Fibroblast of skin of left biceps (primary cell): Measurements from ENCODE around the gene PDLIM4.

ENCODE experiments used
- DNase-seq, 2 experiments: peaks; one replicate each; pipeline ENCODE4 v3.0.0-alpha.2; 2013; ENCODE audit warnings: low read depth in 2 of 2

PDLIM4 gene, protein sequence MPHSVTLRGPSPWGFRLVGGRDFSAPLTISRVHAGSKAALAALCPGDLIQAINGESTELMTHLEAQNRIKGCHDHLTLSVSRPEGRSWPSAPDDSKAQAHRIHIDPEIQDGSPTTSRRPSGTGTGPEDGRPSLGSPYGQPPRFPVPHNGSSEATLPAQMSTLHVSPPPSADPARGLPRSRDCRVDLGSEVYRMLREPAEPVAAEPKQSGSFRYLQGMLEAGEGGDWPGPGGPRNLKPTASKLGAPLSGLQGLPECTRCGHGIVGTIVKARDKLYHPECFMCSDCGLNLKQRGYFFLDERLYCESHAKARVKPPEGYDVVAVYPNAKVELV

DNA sequence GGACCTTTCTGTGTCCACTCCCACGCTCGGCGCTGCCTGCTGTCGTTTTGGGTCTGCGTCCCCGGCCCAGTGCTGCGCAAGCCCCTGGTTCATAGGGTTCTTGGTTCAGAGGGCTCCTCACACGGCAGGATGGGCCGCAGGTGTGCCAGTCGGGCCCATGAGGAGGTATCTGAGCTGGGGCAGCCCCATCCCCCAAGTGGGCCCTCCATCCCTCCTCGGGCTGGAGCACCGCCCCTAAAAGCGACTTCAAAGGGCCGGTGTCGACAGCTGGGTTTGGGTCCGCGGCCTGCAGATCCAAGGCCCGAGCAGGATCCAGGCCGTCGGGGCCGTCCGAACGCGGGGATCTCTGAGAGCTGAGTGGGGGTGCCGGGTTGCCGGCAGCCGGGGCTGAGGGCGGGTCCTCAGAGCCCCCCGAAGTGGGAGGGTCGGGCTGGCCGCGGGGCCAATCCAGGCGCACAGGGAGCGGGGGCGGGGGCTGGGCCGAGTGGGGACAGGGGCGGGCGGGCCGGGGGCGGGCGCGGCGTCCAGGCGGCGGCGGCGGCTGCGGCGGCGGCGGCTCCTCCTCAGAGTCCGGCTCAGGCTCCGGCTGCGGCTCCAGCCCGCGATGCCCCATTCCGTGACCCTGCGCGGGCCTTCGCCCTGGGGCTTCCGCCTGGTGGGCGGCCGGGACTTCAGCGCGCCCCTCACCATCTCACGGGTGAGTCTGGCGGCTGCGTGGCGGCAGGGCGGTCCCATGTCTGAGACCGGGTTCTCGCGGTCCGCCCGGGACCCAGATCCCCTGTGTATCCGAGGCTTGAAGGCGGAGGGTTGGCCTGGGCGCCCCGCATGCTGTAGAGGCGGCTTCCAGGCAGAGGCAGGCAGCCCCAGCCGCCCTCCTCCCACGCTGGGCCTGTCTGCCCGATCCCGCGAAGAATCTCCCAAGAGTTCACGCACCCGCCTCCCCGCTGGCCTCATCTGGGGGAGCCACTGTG is at the start of gene PDLIM4:
PDLIM4 (plus strand) TSS at position 566 of the 971 bp plus-strand sequence; CDS start at position 605, 39 bp downstream.
- peak; percentile 19 to 25 for DNase-seq

DNA sequence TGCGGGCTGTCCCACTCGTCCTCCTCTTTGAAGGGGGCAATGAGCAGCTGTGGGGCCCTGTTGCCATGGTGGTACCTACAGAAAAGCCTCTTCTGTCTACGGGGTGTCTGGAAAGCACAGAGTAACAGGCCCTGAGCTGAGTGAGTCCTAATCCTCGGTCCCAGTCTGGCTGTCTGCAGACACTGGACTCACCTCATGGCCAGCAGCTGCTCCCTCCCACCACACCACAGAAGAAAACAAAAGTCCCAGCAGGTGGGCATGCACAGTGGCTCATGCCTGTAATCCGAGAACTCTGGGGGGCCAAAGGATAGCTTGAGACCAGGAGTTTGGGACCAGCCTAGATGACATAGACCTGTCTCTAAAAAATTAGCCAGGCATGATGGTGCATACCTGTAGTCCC is 49.7 kb upstream of the PDLIM4 start:
- DNase-seq, result no peak

DNA sequence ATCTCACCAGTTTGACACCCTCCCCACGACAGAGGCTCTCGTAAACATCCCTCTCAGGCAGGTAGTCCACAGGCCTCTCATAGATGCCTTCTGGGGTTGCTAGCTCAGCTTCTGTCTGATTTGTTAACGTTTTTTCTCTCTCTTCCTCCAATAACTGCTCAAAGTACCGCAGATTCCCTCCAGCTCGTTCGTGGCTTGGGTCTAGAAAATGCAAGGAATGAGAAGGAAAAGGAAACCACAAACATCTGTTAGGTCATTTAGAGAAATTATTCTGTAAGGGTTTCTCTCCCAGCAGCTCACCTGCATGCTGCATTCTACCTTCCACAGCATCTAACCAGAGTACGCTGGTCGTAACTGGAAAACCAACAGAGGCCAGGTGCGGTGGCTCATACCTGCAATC is 48.4 kb upstream of the PDLIM4 start:
- DNase-seq, result no peak

DNA sequence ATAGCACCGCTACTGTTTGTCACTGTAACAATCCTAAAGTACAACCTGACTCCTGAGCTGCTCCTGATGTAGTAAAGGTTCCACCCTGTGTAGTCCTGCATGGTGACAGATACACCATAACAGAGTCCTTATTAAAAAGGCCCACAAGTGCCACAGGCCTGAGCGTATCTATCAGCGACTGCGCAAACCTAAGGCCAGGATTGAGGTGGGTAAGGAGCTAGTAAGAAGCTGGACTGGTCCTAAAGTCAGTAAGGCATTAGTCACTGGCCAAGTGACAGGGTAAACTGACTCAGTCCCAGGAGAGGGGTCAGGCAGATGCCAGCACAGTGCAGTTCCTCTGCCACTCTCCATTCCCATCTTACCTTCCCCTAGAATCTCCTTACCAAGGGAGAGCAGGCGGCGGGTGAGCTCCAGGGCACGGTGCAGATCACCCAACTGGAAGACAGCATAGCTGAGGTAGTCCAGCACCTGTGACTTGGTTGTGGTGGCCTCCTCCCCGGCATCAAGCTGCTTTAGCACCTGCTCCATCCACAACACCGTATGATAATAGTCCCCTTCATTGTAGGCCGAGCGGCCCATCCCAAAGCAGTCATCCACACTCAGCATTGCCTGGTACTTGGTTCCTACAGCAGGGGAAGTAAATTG is 47.5 kb upstream of the PDLIM4 start:
- no peak for DNase-seq

DNA sequence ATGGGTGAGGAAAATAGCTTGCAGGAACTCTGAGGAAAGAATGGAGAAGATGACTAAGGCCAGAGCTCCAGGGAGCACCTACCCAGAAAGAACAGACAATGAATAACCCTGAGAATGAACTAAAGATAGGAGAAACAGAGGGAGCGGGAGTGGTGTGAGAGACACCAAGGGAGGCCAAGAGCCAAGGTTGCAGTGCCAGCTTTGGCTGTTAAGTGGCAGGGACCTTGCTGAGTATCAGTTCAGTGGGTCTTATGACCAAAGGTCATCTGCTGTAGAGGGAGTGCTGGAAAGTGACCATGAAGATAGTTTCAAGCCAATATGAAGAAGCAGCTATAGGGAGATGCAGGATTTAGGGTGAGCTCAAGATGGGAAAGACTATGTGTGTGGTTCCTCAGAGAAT is 46.6 kb upstream of the PDLIM4 start:
- no peak for DNase-seq

DNA sequence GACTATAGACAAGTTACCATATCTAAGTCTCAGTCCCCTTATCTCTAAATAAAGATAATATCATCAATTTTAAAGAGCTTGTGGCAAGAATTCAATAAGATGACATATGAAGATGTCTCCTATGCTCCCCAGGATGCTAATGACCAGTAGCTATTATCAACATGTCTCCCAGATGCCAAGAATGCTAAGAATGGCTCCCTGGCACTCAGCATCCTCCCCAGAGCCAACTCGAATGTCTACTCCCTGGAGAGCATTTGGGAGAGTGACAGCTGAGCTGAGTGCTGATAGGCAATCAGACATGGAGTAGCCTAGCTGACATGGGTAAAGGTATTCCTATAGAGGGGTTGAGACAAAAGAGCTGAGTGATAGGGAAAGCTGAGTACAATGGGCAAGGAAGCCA is 45.7 kb upstream of the PDLIM4 start:
- DNase-seq, result no peak

DNA sequence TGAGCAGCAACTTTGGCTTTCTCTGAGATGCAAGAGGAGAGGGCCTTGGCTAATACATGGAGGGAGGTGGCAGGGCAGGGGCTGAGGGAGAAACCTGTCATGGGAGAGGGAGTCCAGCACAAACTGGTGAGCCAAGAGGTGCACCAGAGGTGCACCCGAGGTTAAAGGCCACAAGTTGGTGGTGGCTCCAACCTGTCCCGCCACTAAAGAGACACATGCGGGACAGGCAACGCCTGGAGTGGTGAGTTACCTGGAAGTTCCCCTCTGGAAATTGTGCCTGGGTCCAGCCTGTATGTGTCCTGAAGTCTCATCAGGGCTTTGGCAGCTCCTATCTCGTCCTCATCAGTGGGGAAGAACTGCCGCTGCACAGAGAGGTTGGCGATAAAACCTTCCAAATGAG is 43.8 kb upstream of the PDLIM4 start:
- no peak for DNase-seq

DNA sequence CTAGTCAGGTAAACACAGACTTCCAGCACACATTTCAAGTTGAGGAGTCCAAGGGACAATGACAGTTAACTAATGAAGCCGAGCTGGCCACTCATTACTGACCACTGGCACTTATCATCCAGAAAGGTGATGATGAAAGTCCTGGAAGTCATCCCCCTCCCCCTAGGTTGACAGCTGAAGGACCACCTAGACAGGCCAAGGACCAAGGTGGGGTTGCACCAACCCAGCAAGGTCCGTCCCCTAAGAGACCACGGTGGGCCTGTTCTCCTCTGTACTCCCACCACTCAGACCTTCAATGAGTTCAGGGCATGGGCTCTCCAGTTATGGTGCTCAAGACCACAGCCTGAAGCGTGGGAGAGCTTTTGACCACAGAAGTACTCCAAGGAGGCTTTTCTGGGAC is 43.0 kb upstream of the PDLIM4 start:
- DNase-seq, result no peak

DNA sequence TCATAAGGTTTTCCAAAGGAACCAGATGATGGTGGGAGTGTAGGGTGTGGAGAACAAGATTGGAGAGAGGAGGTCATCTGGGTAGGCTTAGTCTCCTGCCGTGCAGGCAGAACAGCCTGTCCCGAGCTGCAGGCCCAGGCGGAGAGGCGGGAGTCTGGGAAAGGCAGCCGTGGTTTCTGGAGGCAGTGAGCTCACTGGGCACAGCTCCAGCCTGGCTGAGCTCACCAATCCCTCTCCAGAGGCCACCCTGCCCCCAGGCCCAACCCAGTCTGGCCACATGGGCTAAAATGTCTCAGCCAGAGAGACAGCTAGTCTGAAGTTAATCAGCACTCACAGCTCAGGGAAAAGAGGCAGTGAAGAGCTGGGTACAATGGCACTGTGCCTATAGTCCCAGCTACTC is 42.2 kb upstream of the PDLIM4 start:
- DNase-seq, result peak; percentile 85 to 88

DNA sequence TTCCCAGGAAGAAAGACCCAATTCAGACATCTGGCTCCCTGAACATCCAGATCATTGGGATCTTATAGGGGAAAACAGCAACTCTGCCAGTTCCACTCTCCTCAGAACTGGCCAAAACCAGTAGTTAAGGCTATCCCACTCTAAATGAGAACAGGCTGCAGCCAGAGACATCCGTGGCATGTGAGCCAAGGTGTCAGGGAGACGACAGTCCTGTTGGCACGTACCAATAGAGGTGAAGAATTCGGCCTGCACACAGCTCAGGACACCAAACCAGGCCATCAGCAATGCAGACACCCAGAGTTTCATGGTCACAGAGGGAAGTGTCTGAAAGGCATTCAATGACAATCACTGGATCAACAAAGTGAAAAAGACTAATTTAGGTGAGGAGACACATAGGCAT is 39.2 kb upstream of the PDLIM4 start:
- no peak for DNase-seq

DNA sequence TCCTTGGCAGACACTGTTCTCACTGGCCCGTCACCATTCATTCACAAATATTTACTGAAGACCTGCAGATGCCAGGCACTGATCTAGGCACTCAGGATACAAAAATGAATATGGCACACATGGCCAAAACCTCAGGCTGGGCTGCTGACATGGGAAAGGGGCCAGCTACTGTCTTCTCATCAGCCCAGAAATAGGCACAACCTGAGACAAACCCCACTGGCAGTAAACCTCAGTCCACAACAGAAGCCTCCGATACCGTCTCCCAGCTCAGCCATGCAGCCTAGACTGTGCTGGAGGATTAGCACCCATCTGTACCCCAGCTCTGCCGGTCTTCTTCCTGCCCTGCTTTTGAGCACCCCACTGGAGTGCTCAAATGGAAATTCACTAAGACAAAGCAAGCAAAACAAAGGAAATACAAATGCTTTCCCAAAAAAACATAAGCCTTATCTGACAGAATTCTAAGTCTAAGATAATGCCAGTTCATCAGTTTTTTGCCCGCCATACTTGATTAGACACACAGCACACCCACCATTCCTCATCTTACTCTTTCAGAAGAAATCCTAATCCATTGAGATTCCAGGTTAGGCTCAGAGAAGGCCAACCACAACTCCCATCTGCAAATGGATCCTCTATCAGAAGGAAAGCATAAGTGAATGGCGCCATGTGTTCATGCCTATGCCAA is 38.1 kb upstream of the PDLIM4 start:
- no peak for DNase-seq

DNA sequence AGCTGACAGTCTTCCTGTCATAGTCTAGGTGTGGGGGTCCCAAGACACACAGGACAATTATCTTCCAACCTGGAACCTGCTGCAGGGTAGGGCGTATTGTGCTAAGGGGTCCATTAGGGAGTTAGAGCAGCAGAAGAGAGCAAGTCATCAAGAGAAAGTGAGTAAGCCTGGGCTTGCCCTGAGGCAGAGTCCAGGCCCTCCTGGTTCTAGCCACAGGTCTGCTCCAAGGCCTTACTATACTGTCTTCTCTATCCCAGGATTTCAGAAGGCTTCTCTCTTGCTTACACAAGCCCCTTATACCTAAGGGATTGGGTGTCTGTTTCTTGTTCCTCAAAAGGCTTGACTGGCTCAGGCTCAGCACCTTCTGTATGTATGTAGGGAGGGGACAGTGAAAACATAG is 37.5 kb upstream of the PDLIM4 start:
- no peak for DNase-seq

DNA sequence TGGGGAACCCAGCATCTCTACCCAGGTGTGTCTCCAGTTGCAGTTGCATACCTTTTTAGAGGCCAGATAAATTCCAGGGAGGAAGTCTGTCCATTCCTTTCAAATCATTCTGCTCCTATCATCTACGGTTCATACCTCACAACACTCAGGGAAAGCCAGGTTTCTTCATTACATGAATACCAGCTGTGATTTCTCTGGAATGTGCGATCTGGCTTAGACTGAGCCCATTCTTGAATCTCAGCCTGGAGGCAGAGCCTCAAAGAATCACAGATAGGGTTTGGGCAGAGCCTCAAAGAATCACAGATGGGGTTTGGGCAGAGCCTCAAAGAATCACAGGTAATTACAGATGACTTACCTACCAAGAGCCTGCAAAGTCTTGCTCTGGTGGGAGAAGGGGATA is 37.0 kb upstream of the PDLIM4 start:
- DNase-seq, result no peak

DNA sequence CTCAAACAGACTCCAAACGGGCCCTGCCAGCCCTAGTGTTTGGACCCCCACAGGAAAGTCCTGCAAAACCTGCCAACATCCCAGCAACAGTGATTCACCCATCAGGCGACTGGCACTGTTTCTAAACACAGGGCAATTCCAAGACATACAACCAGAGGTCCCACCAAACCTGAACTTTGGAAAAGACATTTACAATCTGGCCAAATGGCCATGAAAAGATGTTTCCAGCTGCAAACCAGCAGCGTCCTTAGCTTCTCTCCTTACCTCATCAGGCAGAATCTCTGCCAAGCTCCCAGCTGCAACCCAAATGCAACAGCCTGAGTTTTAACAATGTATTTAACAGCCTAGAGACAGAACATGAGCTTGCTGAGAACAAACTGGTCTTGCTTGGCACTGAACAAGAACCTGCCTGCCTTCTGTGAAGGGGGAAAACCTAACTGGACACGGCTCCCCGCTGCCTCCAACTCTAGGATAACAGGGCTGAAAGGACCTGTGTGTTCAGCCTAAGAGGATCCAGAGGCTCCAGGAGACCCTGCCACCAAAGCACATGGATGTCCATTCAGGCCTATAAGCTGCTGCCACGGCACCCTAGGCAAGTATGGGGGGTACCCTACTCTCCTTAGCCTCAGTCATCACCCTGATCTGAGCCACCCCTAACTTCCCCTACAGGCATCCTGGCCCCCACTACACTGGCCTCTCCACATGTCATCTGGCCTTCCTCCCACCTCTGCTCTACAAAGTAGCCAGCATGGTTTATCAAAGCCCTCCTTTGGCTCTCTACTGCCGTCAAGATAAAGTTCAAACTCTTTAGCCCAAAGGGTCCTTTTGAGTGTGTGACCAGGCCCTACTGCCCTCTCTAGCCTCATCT is 35.5 kb upstream of the PDLIM4 start:
- DNase-seq, result no peak

DNA sequence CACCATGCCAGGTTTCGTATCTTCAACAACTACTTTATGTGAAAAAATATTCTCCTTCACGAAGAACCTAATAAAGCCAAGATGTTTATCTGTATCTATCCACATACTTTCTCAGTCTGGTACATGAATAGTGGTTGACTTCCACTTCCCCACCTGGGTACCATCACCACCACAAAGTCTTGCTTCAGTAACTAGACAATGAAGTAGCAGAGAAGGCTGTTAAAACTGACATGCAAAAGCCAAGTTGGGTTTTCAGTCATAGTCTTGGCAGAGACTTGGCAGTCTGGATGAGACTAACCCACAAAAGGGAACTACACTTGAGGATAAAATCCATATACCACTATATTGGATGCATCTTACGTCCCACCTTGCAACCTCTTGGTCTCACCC is 34.9 kb upstream of the PDLIM4 start:
- DNase-seq, result no peak

DNA sequence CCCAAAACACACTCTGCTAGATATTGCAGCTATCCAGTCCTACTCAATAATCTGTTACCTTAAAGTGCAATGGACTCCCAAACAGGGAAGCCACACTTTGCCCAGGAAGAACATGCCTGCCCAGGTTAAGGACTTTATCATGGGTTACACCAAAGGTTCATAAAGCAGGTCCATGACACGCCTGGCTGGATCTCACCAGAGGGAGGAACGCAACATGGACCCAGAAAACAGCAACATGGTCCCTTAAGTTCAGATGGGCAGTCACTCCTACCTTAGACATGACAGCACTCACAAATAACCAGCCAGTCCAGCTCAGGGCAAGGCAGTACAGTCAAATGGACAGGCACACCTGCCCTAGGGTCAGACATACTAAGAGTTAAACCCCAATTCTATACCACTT is 33.6 kb upstream of the PDLIM4 start:
- no peak for DNase-seq

DNA sequence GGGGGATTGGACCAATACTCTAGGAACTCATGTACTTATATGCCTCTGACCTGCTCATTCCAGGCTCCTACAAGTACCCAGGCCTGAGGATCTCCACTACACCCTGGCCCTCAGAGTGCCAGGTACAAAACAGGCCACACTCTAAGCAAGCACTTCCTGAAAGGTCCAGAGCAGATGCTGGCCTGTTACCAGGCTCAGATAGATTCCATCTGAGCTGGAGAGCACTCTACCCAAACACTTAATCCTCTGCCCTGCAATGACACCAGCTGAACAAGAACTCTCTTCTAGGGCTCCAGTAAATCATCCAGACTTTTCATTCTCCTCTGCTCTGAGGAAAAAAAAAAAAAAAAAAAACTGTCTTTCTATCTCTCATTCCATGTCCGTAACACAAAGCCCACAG is 32.8 kb upstream of the PDLIM4 start:
- no peak for DNase-seq

DNA sequence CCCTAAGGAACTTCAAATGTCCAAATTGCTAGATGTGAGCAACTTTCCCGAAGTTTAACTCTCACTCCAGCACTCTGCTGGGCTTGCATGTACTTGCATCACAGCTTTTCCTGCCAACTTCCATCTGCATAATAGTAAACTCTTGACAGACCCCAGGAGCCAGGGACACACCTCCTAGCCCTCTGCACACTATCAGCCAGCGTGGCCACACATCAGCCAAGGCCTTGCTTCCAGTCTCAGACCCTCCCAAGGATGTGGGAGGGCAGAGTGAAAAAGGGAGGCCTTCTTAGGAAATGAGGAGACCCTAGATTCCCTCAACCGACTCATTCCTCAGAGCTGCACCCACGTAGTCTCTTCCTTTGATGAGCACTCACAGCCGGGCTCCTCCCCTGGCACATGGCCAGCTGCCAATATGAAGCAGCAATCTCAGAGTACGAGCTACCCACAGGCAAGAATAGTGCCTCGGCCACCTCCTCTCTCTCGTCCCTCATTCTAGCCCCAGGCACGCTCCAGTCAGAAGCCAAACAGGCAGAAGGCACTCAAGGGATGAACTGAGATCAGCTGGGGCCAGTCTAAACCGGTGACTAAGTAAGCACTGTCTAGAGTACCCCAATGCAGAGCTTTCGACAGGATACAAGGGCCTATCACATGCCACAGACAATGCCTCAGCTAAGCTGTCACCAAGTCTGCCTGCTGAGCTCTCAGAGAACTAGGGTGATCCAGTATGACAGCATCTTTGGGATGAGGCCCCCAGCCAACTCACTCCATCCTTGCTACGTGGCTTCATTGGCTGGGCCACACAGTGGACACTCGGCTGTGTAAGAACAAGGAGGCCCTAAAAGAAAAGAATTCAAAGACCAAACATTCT is 32.1 kb upstream of the PDLIM4 start:
- DNase-seq, result peak; percentile 71 to 78

DNA sequence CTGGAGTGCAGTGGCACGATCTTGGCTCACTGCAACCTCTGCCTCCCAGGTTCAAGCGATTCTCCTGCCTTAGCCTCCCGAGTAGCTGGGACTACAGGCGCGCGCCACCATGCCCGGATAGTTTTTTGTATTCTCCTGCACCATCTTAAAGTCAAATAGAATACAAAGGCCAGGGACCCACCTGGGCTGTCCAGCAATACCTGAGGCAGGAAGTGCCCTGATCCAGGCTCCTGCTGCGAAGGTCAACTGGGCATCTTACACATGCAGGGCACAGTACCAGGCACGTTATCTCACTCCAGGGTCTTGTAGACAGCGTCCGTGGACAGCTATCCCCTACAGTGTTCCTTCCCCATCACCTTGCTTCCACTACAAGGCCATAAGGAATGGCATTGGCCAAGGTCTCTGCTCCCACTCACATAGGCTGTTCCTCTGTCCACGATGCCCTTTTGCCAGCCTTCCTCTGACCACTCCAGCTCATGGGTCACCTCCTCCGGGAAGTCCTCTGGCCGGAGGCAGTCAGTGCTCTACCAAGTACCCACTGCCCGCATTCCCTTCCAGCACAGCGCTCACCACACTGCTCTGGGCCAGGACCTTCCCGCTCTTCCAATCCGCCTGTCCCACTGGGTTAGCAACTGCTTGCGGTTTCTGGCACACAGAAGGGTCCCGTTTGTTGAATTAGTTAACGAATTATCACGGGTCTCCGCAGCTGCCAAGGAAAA is 30.8 kb upstream of the PDLIM4 start:
- DNase-seq, result no peak

DNA sequence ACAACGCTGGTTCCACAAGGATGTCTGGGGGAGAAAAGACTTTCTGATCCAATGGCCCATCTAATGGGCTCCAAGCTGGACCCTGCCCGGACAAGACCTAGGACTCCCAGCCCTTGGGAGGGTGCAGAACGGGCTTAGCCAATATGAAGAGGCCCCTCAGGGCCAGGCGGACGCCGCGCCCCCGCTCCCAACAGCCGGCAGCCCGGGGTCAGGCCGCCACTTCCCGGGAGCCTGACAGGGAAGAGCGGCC is 30.3 kb upstream of the PDLIM4 start:
- no peak for DNase-seq
